NCI-H524 treated with DMSO at 0.1 percent for 48 hours (cell line): ENCODE measurements around the gene RNF40.

ENCODE experiments used
- DNase-seq: peaks from one replicate; lab custom pipeline; 2025; lab: John Stamatoyannopoulos, UW

RNF40 gene

DNA sequence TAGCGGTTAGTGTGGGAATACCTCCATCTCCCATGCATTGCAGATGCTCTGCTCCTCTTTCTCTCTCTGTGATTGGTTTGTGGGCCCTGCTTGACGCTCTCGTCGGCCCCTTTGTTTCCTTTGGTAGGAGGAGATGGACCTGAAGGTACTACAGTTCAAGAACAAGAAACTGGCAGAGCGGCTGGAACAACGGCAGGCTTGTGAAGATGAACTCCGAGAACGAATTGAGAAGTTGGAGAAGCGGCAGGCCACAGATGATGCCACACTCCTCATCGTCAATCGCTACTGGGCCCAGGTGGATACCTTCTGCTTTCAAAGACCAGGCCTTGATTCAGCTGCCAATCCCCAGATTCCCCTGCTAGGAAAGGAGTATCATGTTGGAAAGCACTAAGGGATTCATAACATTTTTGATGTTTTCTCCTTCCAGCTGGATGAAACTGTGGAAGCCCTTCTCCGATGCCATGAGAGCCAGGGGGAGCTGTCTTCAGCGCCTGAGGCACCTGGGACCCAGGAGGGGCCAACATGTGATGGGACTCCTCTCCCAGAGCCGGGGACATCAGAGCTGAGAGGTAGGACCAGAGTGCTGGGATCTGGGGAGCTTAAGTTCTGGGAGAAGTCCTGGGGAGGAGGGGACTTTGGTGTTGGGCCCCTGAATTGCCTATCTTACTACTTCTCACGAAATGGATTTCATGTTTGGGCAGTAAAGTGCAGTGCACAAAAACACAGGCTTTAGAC, 1.0 kb downstream of the RNF40 start:
- no peak for DNase-seq

- no peak for DNase-seq
These were observed 2.0 kb downstream of the RNF40 start for GRCh38 chr16:30764086-30764485.

DNA sequence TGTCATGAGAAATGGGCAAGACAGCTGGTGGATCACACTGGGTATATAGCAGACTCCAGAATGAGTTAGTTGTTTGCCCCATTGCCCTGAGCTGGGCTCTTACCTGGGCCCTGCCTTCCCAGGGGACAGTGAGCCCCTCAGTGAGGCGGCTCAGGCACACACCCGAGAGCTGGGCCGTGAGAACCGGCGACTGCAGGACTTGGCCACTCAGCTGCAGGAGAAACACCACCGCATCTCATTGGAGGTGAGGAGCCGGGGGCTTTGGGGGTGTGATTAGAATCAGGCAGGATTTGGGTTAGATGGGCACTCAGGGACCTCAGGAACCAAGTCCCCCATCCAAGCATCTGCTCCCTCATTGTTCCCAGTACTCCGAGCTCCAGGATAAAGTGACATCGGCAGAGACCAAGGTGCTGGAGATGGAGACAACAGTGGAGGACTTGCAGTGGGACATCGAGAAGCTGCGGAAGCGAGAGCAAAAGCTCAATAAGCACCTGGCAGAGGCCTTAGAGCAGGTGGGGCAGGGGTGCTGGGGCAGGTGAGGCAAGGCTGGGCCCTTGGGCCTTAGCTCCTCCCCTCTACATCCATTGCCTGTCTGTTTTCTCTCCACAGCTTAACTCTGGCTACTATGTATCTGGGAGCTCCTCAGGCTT, 2.8 kb downstream of the RNF40 start:
- DNase-seq, result no peak

DNA sequence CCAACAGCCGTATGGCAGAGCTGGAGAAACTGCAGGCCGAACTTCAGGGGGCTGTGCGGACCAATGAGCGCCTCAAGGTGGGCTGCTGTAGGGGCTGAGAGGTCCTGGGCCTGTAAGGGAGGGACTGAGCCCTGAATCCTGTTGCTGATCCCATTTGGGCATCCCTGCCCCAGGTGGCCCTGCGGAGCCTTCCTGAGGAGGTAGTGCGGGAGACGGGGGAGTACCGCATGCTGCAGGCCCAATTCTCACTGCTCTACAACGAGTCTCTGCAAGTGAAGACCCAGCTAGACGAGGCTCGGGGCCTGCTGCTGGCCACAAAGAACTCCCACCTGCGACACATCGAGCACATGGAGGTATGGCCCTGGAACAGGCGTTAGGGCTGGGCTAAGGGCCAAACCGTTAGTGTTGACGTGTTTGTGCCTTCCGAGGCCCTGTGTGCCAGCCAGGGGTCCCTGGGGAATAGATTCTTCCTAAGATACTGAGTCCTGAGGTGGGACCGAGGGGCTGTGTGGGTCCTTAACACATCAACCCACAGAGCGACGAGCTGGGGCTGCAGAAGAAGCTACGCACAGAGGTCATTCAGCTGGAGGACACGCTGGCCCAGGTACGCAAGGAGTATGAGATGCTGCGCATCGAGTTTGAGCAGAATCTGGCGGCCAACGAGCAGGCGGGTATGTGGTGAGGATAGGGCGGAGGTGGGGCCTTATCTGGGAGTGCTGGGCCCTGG, 4.2 kb downstream of the RNF40 start:
- DNase-seq, result no peak

GRCh38 chr16:30766933-30767284, 4.8 kb downstream of the RNF40 start:
- DNase-seq, result no peak

GRCh38 chr16:30767767-30768465, 5.8 kb downstream of the RNF40 start:
- DNase-seq, result no peak

DNA sequence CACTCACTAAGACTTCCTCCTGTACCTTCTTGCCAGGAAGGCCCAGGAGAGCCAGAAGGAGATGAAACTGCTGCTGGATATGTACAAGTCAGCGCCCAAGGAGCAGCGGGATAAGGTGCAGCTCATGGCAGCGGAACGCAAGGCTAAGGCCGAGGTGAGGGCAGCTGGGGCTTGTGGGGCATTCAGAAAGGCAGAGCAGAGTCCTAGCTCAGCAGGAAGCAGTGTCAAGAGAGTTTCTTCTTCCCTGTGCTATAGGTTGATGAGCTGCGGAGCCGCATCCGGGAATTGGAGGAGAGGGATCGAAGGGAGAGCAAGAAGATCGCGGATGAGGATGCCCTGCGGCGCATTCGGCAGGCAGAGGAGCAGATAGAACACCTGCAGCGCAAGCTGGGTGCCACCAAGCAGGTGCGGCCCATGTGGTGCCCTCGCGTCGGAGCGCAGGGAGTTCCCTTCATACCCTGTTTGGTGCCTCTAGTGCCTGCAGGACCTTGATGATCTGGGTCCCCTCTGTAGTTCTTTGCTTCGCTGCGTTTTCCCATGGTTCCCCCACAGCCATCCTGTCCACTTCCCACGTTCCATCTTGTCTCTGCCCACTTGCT, 6.6 kb downstream of the RNF40 start:
- DNase-seq, result no peak

GRCh38 chr16:30769379-30770089, 7.4 kb downstream of the RNF40 start:
- no peak for DNase-seq

GRCh38 chr16:30771726-30772125, 9.6 kb downstream of the RNF40 start:
- no peak for DNase-seq

DNA sequence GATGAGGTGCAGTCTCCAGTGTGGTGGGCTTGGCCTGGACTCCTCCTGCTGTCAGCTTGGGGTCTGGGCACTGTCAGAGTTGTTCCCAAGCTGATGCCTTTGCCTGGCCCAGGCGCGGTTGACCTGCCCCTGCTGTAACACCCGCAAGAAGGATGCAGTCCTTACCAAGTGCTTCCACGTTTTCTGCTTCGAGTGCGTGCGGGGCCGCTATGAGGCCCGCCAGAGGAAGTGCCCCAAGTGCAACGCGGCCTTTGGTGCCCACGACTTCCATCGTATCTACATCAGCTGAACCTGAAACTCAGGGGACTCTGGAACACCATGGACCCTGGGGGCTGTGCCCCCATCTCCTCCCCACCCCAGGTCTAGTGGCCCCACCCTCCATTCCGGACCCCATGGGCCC, 11.7 kb downstream of the RNF40 start:
- no peak for DNase-seq

DNA sequence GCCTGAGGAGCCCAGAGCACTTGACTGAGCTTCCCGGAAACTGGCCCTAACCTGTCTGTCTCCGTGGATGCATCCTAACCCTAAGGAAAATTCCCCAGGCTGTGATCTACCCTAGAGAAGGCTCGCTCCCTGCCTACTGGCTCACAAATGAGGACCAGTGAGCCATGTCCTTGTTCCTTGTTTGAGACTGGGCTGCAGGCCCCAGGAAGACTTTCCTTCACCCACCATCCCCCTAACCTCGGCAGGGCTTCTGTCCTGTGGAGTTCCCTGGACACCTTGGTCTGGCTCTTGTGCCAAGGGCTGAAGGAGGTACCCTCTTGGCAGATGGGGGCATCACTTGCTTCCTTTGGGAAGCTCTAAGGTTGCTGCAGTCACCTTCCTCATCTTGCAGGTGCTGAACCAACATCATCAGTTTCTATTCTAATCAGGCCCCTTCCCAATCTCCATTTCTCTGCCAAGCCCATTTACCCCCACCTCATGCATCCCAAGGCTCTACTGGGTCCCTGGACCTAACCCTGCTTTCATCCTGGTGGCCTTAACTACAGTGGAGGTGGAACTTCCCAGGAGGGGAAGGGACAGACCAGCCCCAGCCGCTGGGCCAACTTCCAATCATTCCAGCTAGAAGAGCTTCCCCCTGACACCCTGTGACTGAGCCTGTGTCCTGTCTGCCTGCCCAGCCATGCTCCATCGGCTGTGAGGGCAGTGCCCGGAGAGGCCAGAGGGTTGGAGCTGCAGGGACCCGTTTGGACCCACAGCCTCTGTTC, 12.4 kb downstream of the RNF40 start:
- DNase-seq, result no peak

GRCh38 chr16:30775131-30775391, 12.9 kb downstream of the RNF40 start:
- DNase-seq, result no peak

GRCh38 chr16:30775392-30776188, 13.5 kb downstream of the RNF40 start:
- DNase-seq, result no peak

- no peak for DNase-seq
These were observed 15.6 kb downstream of the RNF40 start for GRCh38 chr16:30777591-30778297.

GRCh38 chr16:30778549-30779244, 16.6 kb downstream of the RNF40 start:
- DNase-seq, result no peak

GRCh38 chr16:30779596-30779995, 17.5 kb downstream of the RNF40 start:
- no peak for DNase-seq

- DNase-seq, result no peak
These were observed 17.9 kb downstream of the RNF40 start for GRCh38 chr16:30780021-30780420.

- no peak for DNase-seq
These were observed 18.4 kb downstream of the RNF40 start for GRCh38 chr16:30780549-30780948.
